Left kidney (tissue), 2 donors: ENCODE measurements around the gene CNTNAP5. TPM values are rescaled to one million over a fixed set of nuclear protein-coding genes. Genes with fewer than 3 reads are reported as not detected.

ENCODE experiments used
- DNase-seq: peaks from one replicate; pipeline ENCODE4 v3.0.0-alpha.2; 2013
- polyA plus RNA-seq: library from polyadenylated mRNA; unstranded; fragments of 120-200 nt; gene quantifications from one replicate; pipeline ENCODE4 v1.2.1, GENCODE V29; 2013; ENCODE audit not compliant: insufficient read length

CNTNAP5 gene
- polyA plus RNA-seq, 1 donor = 0.03 TPM

DNA sequence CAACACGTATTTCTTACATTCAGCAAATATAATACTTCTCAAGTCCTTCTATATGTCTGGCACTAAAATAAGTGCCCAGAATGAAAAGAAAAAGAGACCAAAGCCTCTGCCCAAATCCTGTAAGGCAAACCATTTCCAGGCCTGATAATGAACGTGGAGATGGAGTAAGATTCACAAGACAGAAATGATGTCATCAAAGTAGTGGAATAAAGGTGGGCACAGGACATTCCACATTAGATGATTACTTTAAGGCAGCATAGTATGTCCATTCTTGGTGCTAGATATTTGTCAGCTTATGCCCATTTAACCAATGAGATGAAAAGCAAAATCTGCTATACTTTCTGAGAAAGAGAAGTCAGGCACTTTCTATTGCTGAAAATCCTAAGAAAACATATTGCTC lies 38.5 kb downstream of the CNTNAP5 start:
- no peak for DNase-seq

DNA sequence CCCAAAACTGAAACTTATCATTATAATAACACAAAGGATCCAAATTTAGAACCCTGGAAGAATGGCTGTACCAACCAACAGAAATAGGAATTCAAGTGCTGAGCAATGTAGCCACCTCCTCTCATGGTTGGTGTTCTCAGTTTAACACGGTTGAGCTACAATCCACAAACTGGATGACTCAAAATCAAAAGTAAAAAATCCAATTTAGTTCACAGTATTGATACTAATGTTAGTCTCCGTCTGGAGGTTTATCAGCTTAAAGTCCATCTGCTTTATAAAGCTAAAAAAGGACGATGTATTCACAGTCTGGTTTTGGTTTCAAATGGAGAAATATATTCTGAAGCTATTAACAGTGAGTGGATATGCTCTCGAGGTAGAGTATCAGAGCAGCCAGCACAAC lies 40.5 kb downstream of the CNTNAP5 start:
- no peak for DNase-seq

DNA sequence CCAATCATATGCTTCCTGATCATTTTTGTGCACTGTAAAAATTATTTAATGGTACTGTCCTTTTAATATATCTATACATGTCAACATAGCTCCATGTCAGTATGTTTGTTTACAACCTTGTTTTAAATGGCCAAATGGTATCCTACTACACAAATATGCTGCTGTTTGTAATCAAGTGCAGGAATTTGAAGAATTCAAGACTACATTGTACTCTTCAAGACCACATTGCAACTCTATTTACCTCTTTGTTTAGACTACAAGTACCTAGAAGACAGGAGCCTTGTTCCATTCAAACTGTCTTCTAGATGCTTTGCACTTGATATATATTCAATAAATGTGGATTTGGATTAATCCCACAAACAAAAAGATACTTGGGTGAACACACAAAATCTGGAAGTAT lies 41.7 kb downstream of the CNTNAP5 start:
- no peak for DNase-seq

DNA sequence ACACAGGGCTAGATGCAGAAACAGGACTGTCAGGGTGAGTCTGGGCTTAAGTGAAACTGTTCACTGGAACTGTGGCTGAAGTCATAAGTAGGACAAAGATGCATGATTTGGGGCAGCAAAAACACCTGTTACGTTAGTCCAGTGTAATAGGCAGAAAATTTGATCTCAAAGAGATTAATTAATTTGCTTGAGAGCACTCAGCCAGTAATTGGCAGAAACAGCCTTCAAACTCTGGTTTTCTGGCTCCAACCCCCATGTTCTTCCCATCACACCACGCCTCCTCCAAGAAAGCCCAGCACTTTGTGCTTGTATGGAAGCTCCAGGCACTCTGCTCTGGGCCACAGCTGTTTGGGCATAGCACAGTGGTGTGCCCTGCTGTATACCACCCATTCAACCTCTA lies 54.0 kb downstream of the CNTNAP5 start:
- DNase-seq = no peak

DNA sequence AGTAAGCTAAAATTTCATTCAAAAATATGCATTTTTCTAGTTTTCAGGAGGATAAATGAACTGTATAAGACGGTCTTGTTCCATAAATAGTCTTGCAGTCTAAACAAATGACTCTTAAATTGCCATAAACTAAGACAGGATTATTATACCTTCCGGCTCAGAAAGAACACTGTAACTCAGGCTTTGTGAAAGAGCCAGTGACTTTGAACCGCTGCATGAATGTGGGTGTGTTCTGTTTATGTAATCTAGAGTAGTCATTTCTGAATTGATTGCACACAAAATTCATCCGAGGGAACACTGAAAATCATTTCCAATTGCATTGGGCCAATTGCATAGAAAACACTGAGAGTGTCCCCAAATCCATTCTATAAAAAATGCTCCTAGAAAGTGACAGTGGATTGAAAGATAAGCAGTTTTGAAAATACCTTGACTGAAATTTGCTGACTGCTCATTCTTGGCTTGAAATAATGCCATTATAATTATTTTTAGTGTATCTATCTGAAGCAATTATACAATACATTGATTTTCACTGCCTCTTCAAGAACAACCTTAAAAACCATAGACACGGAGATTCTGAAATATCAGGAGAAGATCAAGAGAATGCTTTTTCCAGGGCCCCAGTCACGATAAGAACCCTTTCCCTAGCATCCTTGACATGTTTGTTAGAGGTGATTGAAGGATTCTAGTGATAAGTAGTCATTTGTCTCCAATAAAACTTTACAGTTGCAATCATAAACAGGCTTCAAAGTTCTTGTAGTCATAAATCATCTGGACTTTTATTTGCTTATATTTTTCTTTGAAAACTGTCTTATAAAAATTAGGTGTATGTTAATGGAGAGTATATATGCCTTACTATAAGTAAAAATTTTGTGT lies 55.4 kb downstream of the CNTNAP5 start:
- no peak for DNase-seq

DNA sequence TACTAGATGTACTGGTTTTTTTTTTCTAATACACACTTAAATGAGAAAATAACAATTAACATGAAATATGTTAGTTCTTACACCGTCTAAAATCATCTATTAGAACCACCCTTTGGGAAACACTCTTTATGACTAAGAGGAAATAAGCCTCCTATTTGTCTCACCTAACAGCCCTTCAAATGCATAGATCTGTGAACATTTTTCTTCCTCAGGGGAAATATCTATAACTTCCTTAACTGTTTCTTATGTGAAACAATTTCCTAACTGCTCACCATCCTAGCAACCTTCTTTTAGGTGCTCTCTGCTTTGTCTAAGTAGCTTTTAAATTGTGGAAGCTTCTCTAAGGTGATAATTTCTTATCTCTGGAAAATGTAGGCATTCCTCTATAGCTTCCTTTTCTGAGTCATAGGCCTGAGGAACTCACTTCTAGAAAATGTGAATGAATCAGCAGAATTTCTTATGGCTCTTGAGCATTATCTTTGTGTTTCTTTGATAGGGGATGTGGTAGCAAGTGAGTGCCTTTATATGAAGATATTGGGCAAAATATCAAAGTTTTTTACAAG lies 56.1 kb downstream of the CNTNAP5 start:
- no peak for DNase-seq

- DNase-seq = no peak
These were observed 63.5 kb downstream of the CNTNAP5 start for GRCh38 chr2:124088616-124089015.

DNA sequence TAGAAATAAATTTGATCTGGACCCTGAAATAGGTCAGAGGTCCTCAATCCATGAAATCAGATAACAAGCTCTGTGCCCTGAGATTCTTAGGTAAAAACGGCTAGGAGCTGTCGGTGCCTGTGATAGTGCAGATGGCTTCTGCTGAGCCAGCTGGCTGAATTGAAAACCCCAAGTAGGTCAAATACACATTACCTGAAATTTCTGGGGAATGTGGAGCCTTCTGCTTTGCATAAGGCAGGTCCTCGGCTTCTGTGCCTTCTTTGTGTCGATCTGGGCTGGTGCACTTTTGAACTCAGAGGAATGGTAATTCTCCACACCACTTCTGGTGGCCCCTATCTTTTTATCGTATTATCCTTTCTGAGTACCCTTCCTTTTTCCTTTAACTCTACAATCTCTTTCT lies 66.6 kb downstream of the CNTNAP5 start:
- DNase-seq = no peak

GRCh38 chr2:124092651-124093050 lies 67.6 kb downstream of the CNTNAP5 start:
- no peak for DNase-seq

GRCh38 chr2:124104914-124105313 lies 79.8 kb downstream of the CNTNAP5 start:
- DNase-seq = no peak

DNA sequence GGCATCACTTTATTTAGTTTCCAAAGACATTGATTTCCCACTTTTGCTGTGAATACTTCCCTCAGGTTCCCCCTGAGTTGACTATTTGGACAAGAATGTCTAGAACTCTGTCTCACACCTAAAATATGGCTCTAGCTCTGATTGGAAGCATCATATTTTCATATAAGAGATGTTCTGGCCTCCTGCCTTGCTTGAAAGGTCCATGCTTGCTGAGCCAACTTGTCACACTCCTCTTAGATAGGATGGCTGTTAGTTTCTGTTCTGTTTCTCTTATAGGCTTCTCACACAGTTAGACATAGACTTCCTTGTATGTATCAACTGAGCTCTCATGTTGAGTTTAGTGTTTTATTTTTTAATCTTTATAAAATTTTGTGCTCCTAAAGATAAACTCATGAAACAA lies 87.1 kb downstream of the CNTNAP5 start:
- DNase-seq = no peak

GRCh38 chr2:124112966-124113365 lies 87.9 kb downstream of the CNTNAP5 start:
- no peak for DNase-seq

DNA sequence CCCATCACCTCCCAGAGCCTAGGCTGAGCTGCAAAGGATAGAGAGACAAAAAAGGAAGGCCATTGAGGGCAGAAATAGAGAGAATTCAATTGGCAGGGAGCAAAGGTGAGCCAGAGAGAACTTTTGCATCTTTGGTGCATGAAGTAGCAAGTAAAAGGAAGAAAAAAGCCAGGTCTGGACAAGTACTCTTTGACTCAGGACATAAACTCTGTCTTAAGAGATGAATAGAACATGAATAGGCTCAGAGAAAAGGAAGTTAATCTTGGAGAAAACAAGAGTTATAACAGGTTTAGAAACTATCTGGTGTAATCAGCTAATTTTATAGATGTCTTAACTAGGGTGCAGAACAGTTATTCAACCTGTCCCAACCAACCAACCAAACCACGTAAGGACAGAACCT lies 95.2 kb downstream of the CNTNAP5 start:
- DNase-seq = no peak

- DNase-seq = no peak
These were observed 96.0 kb downstream of the CNTNAP5 start for GRCh38 chr2:124121106-124121505.

DNA sequence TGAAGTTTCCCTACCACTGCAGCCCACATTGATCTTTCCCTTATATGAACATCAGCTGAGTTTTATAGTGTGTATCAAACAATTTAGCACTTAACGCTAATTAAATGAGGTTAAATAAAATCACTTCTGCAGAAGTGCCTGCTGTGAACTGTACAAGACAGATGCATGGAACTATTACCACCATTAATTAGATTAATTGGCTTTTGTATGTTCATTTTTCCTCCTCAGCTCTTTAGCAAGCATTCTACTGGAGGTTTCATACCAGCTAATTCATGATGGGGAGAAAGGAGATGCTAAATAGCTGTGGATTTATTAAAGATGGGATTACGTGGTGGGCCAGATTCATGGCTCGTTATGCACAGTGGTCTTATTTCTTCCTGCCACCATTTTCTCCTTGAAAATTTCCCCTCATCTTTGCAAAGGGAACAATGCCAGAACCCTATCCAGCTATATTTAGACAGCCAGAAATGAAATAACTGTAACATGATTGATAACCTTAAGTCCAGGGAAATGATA lies 96.7 kb downstream of the CNTNAP5 start:
- no peak for DNase-seq

DNA sequence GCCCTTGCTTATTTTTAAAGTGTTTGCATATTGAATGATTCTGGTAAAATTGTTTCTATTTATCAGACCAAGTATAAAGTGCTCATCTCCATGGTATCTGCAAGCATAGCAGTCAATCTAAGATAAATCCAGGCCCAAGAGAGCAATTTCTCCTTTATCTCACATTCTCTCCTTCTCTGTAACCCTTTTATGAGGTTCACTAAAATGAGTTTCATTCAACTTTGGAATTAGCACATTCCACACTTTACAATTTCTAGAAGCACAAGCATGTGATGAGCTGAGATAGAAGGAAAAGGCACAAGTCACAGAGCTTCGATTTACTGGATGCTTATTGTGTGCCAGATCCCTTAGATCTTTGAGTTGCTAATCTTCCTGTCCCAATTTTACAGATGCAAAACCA lies 97.3 kb downstream of the CNTNAP5 start:
- DNase-seq = no peak

DNA sequence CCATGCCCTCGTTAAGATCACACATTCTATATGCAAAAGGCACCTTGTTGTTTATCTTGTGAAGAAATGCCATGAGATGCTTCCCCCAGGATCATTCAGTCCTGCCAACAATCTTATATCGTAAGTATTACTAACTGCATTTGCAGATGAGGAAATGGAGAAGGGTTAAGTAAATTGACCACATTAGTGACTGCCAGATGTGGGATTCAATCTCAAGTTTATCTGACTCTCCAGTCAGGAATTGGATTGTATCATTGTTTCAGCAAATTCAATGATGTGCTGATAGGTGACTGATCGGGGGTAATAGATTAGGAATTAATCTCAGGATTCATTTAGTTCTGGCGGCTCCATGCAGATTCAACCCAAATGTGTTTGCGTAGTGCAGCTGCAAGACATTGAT lies 106.2 kb downstream of the CNTNAP5 start:
- no peak for DNase-seq

- no peak for DNase-seq
These were observed 111.0 kb downstream of the CNTNAP5 start for GRCh38 chr2:124136110-124136509.

GRCh38 chr2:124138076-124138475 lies 113.0 kb downstream of the CNTNAP5 start:
- DNase-seq = no peak

- DNase-seq = no peak
These were observed 120.9 kb downstream of the CNTNAP5 start for GRCh38 chr2:124145982-124146381.

- no peak for DNase-seq
These were observed 122.5 kb downstream of the CNTNAP5 start for GRCh38 chr2:124147552-124147951.

DNA sequence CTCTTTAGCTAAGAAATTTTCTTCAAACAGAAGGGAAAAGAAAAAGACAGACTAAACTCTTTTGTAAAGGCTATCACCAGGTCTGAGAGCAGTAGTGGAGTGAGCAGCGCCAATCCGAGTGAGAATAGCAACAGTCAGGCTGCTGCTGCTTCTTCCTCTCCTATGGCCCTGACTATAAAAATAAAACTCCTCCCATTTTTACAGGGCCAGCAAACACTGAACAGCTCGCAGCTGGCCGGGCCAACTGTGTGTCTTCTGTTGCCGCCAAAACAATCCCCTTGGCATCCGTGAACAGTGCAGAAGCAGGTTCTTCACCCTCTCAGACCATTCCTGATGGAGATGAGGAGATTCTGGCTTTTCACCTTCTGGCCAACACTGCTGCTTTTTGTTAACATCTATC lies 124.5 kb downstream of the CNTNAP5 start:
- DNase-seq = peak; percentile 3

- DNase-seq = no peak
These were observed 126.6 kb downstream of the CNTNAP5 start for GRCh38 chr2:124151691-124152090.

DNA sequence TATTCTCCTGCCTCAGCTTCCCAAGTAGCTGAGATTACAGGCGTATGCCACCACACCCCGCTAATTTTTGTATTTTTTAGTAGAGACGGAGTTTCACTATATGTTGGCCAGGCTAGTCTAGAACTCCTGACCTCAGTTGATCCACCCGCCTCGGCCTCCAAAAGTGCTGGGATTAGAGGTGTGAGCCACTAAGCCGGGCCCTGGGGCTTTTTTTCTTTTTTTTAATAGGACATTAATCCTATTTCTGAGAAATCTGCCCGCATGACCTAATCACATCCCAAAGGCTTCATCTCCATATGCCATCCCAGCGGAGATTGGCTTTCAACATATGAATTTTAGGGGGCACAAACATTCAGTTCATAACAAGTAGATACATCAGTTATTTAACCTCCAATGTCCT lies 128.6 kb downstream of the CNTNAP5 start:
- no peak for DNase-seq
